Heart right ventricle (tissue), 16 donors: ENCODE results near the gene COG5. TPM values are rescaled to one million over a fixed set of nuclear protein-coding genes. Genes with fewer than 3 reads are reported as not detected.

Experiments used
- ATAC-seq, 8 donors: fragments of 200-7000 bp; cut with Tn5 transposase; one replicate each; pipeline ENCODE4 v1.9.1; 2020; ENCODE audit warnings: mild to moderate bottlenecking in 8 of 8, moderate library complexity in 8 of 8, moderate number of reproducible peaks in 1 of 8
- DNase-seq, 2 donors: peaks; one replicate each; pipeline ENCODE4 v3.0.0-alpha.2; 2020
- H3K27ac ChIP-seq, 10 donors: fragments of 200-600 bp; sonication (generic) in 2 of 10; one replicate each; pipeline versions ENCODE4 v1.5.0 to v1.8.0; 2020 to 2022; ENCODE audit warnings: mild to moderate bottlenecking in 3 of 10
- H3K27me3 ChIP-seq, 7 donors: fragments of 200-600 bp; one replicate each; pipeline ENCODE4 v1.8.0; 2021 to 2022; ENCODE audit warnings: mild to moderate bottlenecking in 2 of 7
- H3K36me3 ChIP-seq, 9 donors: fragments of 200-600 bp; sonication (generic) in 1 of 9; one replicate each; pipeline versions ENCODE4 v1.5.0 to v1.8.0; 2020 to 2022; ENCODE audit warnings: mild to moderate bottlenecking in 2 of 9
- H3K4me1 ChIP-seq, 9 donors: fragments of 200-600 bp; sonication (generic) in 1 of 9; one replicate each; pipeline versions ENCODE4 v1.5.0 to v1.8.0; 2020 to 2022; ENCODE audit warnings: mild to moderate bottlenecking in 4 of 9
- H3K4me3 ChIP-seq, 10 donors: fragments of 200-600 bp; sonication (generic) in 2 of 10; one replicate each; pipeline versions ENCODE4 v1.5.0 to v1.8.0; 2020 to 2022; ENCODE audit warnings: mild to moderate bottlenecking in 7 of 10, moderate library complexity in 2 of 10
- H3K9me3 ChIP-seq, 11 donors: fragments of 200-600 bp in 10 of 11; sonication (generic) in 2 of 11; one replicate each; pipeline versions ENCODE4 v1.5.0 to v1.8.0; 2013 to 2022; ENCODE audit warnings: mild to moderate bottlenecking in 2 of 11, control low read depth in 1 of 11, moderate library complexity in 1 of 11
- WGBS, 2 donors: extraction: QIAGEN DNeasy Blood & Tissue Kit; methylation state at CpG; one replicate each; pipeline ENCODE4 v1.1.7; 2013; ENCODE audit warnings: inconsistent platforms in 1 of 2; 5-methylcytosine and 5-hydroxymethylcytosine counted together
- intact Hi-C, 10 donors: fragments of 100-400 bp; cut with DNase I; formaldehyde crosslinking; loops; one replicate each; pipeline versions ENCODE4 v1.11.1 to v1.14.2; 2022
- polyA plus RNA-seq, 2 donors: library from polyadenylated mRNA; stranded (reverse); fragments of 200-250 nt; gene quantifications; one replicate each; pipeline ENCODE4 v1.2.3, GENCODE V29; 2013
- total RNA-seq, 10 donors: library from RNA; stranded (reverse); fragmentation: NEBNext Ultra II Directional in 3 of 10; extraction: Animal tissue kit (Norgen Biotek cat#: 25700) in 3 of 10; gene quantifications; one replicate each; pipeline versions ENCODE4 v1.2.1 to v1.2.4, GENCODE V29; 2021 to 2023
- TF ChIP-seq, protein P1 (sequence below), 9 donors: fragments of 200-600 bp; sonication (generic) in 2 of 9; IDR thresholded peaks; one replicate each; pipeline versions ENCODE4 v1.5.0 to v1.8.0; 2021 to 2022; ENCODE audit warnings: antibody characterized with exemption in 9 of 9, mild to moderate bottlenecking in 5 of 9, moderate library complexity in 1 of 9
- donor health status: Arrhythmogenic right ventricular cardiomyopathy.
- donor health status: ischemic (EF 13 %, LVEDD 7.1; RV severe dilation, severe dysfunction).
- donor health status: healthy with polysubstance abuse.
- donor health status: DM: no; HTN: yes; CAD: no.
- donor health status: DM: no; HTN: no; CAD: no.
- donor health status: ischemic (EF 25% LVEDD 6.9; RV normal size, moderate dysfunction).
- donor health status: ischemic (EF 25% LVEDD 5.7; RV mildly dilated, moderate dysfunction).
- donor health status: healthy.
- donor health status: DM: yes; HTN: yes; CAD: no.
- donor health status: Ischemic cardiomyopathy.
- donor health status: ischemic (EF 35%, LVEDD 5.7; RV mildly dilated, moderate dysfunction).
- donor health status: nonischemic (EF 11% LVEDD 7.7; RV severe dilation, severe dysfunction).
- donor health status: DM: yes; HTN: yes; CAD: no.
- donor health status: PGD.
- donor health status: ischemic (EF 29% LVEDD 5.4; RV normal size, mild dysfunction).
- donor health status: nonischemic (EF 23%, LVEDD 6.1; RV moderate dilation, normal function).

Gene COG5
- total and polyA plus RNA-seq, 12 donors = 8.4 to 65.8 (median 52.2) TPM

- no peak overlapping the region for H3K4me3 ChIP-seq
- H3K36me3 ChIP-seq = peaks cover 0 to 78% (median 36%) of the 10 kb centered on the region in 9 donors
- TF ChIP-seq, protein P1, sequence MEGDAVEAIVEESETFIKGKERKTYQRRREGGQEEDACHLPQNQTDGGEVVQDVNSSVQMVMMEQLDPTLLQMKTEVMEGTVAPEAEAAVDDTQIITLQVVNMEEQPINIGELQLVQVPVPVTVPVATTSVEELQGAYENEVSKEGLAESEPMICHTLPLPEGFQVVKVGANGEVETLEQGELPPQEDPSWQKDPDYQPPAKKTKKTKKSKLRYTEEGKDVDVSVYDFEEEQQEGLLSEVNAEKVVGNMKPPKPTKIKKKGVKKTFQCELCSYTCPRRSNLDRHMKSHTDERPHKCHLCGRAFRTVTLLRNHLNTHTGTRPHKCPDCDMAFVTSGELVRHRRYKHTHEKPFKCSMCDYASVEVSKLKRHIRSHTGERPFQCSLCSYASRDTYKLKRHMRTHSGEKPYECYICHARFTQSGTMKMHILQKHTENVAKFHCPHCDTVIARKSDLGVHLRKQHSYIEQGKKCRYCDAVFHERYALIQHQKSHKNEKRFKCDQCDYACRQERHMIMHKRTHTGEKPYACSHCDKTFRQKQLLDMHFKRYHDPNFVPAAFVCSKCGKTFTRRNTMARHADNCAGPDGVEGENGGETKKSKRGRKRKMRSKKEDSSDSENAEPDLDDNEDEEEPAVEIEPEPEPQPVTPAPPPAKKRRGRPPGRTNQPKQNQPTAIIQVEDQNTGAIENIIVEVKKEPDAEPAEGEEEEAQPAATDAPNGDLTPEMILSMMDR (IDR thresholded peaks at IDR 0.05) = no peak
- intact Hi-C loops = no loop called here
- peak overlapping the region in 2 of 10 donors; percentile 15 to 36 for H3K27ac ChIP-seq
- H3K4me1 ChIP-seq = peaks cover 0 to 71% (median 44%) of the 10 kb centered on the region in 9 donors
- peak in 1 of 8 donors; percentile 23 for ATAC-seq
- H3K27me3 ChIP-seq = no peaks in the 10 kb centered on the region
- WGBS, 2 donors = 86 to 89% methylated on average over 5 of the region's 5 CpGs
- no peaks in the 10 kb centered on the region for H3K9me3 ChIP-seq
- DNase-seq = no peak
Measured at GRCh38 chr7:107181172-107181571, 382.5 kb downstream of the COG5 start.

DNA sequence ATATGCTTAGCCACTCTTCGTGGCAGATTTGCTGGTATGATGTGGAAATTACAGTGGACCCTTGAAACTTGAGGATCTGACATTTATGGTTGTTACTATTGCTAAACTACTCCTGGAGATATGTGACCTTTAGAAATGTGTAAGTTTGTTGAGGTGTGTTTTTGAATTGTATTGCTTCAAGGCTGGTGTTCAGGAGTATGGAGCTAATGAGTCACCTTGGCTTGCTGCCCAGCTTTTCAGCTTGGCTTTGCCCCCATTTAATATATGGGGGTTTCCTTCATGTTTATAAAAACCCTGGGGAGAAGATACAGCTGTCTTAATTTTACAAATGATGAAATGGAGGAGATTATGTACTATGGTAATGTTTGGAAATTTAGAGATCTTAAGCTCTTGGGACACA, 383.3 kb downstream of the COG5 start:
- peak overlapping the region in 3 of 10 donors; percentile 6 to 36 (median 15) for H3K27ac ChIP-seq
- intact Hi-C loops = no loop called here

GRCh38 chr7:107179326-107180164, 384.2 kb downstream of the COG5 start:
- peaks cover 0 to 85% (median 53%) of the 10 kb centered on the region in 9 donors for H3K4me1 ChIP-seq
- TF ChIP-seq, protein P1 (IDR thresholded peaks at IDR 0.05) = no peak
- peak overlapping the region in 2 of 10 donors; percentile 15 to 24 for H3K27ac ChIP-seq
- intact Hi-C loops = loop anchor here in 1 of 10 donors (2.0 kb wide), 1 partner anchor 19 kb away; no protein-coding TSS in a partner anchor
- no peak for DNase-seq
- H3K4me3 ChIP-seq = no peak overlapping the region
- peak in 1 of 8 donors; percentile 39 for ATAC-seq
- no peaks in the 10 kb centered on the region for H3K27me3 ChIP-seq
- H3K36me3 ChIP-seq = peaks cover 0 to 62% (median 28%) of the 10 kb centered on the region in 9 donors
- no peaks in the 10 kb centered on the region for H3K9me3 ChIP-seq
- 86 to 87% methylated on average over 14 of the region's 14 CpGs for WGBS, 2 donors

More for the DNA sequence above, 383.3 kb downstream of the COG5 start:
- 51 to 72% methylated on average over 1 of the region's 1 CpG for WGBS, 2 donors
- DNase-seq (no peak), ATAC-seq (peak in 5 of 8 donors; percentile 32 to 66 (median 46))
- no peaks in the 10 kb centered on the region for H3K27me3 ChIP-seq
- no peak overlapping the region for H3K4me3 ChIP-seq
- H3K36me3 ChIP-seq = peaks cover 0 to 71% (median 28%) of the 10 kb centered on the region in 9 donors
- H3K9me3 ChIP-seq = no peaks in the 10 kb centered on the region
- TF ChIP-seq, protein P1 (IDR thresholded peaks at IDR 0.05) = no peak
- H3K4me1 ChIP-seq = peaks cover 0 to 77% (median 45%) of the 10 kb centered on the region in 9 donors

DNA sequence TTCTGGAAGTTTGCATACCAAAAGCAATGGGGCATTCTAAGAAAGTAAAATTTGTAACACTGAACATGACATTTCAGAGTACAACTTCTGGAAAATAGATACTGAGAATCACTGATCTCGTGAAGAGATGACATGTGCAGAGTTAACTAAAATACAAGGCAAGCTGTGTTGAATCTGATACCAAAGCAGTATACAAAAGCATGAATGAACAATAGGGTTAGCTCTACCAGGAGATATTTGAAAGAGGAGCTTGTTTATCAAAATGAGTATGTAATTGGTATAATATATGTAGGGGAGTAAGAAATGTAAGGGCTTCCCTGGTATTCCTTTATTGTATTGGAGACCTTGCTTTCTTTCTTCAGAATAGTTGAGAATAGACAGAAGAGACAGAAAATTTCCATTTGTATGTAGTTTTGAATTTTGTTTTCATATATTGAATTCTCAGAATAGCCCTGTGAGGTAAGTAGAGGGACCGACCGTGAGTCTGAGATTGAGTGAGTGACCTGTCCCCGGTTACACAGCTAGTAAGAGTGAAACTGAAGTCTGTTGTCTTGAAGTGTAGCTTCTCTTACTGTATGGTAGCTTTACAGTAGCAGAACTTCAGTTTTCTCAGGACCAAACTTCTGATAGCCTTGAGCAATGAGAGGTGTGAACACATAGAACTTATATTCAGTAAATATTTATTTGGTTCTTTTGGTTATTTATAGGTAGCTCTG, 389.9 kb downstream of the COG5 start:
- intact Hi-C loops = no loop called here
- Histone ChIP-seq H3K36me3 (peaks cover 0 to 14% (median 0%) of the 10 kb centered on the region in 9 donors), H3K27me3 (no peaks in the 10 kb centered on the region), H3K4me1 (peaks cover 7 to 87% (median 73%) of the 10 kb centered on the region in 9 donors), H3K9me3 (no peaks in the 10 kb centered on the region), H3K27ac (peak overlapping the region in 2 of 10 donors; percentile 1 to 5), H3K4me3 (no peak overlapping the region)
- ATAC-seq = no peak
- TF ChIP-seq, protein P1 (IDR thresholded peaks at IDR 0.05) = no peak
- DNase-seq = no peak
- WGBS, 2 donors = 28 to 39% methylated on average over 4 of the region's 4 CpGs
